HG03139 (cell line): ENCODE measurements around the gene RTN4R.

Source experiments
- ATAC-seq: cut with Tn5 transposase; IDR thresholded peaks from one replicate; pipeline ENCODE4 v1.9.1; 2021; ENCODE audit not compliant: unreplicated experiment

The RTN4R gene

DNA sequence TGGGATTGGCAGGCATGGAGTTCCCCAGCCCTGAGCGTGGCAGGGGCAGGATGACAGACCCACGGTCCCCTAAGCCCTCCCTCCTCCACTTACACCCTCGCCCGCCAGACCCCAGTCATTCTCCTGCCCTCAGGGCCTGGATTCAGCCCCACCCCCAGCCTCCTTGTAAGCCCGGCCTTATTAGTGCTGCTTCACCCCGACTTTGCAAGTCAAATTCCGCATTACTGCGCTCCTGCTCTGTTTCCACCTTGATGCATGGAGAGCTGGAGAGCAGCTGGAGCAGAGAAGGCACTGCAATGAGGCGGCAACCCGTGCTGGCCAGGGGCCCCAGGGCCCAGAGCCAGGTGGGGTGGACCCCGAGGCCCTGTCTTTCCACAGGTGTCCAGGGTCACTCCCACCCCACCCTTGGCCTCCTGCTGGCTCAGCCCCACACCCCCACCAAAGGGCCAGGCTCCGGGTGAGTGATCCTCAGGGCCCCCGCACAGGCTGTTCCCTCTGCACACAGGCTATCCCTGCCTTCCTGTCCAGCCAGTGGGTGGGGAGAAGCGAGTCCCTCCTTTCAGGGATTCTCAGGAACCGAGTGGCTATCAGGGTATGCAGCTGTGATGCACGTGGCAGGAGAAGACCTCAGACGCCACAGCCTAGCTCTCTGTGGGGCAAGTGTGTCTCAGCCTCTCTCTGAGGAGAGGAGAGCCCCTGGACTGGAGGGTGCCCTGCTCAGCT is 36.4 kb downstream of the RTN4R start:
- ATAC-seq = no peak

DNA sequence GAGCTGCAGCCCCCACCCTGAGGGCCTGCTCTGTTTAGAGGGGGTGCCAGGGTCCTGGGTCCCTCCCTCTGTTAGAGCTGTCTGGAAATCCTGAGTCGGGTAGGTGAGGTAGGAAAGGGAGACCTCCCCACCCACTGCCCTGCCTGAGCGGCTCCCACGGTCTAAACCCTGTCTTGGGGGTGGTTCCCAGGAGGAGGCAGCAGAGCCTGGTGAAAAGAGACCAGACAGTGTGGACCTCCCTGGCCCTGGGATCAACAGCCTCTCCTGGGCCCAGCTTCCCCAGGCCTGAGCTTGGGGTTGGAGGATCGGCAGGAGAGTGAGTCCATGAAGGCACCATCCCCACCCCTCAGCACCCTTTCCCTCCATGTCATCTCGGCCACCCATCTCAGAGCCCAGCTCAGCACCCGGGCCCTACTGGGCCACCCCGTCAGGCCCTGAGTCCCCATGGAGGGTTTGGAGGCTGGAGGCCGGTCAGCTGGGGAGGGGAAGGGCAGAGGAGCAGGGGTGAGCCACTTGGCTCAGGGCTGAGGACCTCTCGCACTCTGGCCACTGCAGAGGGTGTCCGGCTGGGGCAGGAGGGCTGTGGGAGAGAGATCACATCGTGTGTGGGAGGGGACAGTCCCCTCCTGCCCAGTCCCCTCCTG is 37.2 kb downstream of the RTN4R start:
- ATAC-seq = no peak

DNA sequence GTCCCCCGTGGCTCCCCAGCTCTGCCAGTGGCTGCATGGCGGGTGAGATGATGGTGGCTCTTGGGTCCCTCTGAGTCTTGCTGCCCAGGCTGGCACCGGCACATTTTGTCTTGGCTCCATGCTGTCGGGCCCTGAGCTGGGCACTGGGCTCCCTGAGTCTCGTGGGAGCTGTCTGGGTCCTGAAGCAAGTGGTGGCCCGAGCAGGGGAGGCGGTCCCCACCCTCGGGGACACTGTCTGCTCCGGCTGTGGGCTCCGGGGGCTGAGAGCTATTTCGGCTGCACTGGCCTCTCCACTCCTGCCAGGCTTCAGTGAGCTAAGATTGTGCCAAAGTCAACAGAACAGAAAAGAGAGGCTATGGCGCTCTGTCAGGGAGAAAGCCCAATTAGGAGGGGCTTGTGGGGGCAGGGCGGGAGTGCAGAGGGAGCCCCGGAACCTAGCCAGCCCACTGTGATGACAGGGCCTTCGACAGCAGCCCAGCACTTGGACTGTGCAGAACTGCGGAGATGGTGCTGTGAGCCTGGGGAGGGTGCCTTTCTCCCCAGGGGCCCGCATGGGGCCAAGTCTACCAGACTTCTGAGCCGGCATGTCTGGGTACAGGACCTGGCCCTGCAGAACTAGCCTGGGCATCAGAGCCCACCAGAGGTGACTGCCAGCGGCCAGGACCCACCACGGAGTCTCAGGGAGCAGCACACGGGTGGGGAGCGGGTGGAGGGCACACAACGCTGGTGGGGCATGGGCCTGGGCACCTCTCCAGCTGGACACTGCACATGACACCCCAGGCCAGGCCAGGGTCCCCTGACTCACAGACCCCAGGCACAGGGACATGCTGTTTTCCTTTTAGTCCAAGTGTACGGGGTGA is 38.0 kb downstream of the RTN4R start:
- ATAC-seq = no peak

DNA sequence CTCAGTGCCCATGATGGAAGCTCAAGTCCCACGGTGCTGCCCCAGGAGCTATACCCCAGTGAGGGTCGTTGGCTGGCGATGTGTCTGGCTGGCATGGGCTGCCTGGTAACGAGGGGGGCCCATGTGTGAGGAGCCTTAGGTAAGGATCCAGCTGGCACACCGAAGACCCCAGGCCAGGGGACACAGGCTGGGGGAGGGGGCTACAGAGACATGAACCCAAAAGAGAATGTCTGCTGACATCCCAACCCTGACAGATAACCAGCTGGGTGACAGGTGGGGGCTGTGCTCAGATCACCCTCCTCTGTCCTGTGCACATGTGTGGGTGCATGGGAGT is 39.2 kb downstream of the RTN4R start:
- no peak for ATAC-seq

DNA sequence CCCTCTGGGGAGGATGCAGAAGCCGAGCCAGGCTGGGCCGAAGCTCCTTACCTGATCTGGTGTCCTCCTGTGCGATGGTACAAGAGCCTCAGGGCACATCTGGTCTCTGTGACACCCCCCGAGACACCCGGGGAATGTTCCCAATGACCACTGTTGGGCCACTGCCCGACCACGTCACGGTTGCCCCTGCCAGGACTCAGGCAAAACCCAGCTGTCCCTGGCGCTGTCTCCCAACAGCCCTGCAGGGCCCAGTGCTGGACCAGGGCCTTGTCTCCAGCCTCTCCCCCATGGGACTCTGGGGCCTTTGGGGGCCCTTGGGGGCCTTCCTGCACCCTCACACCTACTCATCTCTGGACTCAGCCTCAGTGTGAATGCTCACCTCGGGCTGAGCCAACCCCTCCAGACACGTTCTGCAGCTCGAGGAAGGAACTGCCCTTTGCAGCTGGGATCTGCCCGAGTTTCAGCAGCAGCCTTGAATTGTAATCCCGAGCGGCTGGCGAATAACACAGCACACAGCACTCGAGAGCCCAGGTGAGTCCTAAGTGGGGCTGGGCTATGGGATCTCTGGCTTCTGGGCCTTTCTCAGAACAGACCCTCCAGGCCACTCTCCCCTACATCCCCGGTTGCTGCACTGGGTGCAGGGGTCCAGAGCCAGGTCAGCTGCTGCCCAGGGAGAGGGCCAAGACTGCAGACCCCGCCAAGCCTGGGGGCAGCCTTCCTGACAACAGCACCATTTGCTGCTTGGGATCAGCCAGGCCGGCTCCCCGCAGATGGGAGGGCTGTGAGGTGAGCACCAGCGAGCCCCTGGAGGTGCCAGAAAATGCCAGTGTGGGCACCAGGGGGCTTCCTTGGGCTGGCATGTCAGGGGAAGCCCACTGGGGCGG is 39.8 kb downstream of the RTN4R start:
- no peak for ATAC-seq

DNA sequence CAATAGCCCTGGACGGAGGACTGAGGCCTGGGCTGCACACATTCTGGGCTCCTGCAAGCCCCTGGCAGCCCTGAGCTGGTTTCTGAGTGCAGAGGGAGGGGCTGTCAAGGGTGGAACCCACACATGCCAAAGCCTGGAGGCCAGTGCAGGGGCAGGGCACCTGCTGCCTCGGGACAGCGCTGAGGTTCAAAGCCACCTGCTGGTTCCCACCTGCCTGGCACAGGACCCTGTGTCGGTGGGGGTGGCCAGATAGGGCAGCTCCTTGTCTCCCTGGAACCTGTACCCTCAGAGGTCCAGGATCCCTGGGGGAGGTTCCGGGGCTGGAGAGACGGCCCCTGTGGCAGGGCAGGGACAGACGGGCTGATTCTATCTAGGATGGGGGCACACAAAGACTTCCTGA is 40.8 kb downstream of the RTN4R start:
- ATAC-seq = no peak

DNA sequence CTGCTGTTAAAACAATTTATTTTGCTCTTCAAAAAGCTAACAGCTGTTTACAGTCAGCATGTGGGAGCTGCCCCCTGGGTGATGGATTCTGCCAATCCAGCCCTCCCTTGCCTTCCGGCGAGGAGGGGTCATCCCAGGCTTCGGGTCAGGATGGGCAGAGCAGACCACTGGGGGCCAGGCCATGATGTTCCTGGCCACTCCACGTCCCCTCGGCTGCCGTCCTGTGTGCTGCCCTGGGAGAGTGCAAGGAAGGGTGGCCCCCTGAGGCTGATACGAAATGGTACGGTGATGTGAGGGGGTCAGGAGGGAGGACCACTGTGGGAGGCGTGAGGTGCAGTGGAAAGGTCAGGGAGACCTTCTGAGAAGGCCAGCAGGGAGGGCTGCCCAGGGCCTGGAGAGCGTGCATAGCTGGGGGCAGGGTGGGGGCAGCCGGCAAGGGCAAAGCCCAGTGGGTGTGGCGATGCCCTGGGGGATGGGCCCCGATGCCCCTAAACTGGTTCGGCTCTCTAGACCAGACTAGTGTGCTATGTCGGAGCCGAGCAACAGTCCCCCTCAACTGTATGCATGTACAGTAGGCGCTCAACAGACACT is 41.3 kb downstream of the RTN4R start:
- no peak for ATAC-seq

DNA sequence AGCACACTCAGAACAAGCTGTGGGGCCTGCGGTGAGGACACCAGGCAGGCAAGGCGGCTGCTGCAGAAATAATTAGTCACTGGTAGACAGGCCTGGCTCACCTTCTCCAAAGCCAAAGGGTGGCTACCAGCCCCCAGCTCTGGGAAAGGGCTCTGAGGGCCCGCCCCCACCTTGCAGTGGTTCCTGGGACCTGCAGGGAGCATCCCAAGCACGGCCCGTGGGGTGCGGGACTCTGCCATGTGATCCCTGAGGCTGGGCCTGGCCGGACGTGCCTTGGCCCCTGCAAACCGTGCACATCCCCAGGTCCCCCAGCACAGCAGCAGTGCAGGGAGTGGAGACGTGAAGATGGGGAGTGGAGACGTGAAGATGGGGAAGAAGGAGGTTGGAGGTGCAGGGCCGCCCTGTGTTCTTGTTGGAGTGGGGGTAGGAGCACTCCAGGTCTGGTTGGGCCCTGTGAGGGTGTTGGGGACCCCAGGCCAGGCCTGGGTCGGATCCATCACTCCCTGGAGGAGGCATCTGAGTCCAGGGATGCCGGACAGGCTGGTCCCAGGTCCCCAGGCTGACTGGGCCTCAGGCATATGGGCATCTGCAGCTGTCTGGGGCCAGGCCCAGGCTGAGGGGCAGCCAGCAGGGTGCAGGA is 41.9 kb downstream of the RTN4R start:
- ATAC-seq = no peak

DNA sequence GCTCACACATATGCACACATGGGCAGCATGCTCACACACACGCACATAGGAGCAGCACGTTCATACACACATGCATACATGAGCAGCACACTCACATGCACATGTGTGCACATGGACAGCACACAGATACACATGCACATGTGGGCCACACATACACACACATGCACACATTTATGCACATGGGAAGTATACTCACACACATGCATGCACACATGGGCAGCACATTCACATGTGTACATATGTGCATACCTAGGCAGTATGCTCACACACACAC is 42.5 kb downstream of the RTN4R start:
- no peak for ATAC-seq

DNA sequence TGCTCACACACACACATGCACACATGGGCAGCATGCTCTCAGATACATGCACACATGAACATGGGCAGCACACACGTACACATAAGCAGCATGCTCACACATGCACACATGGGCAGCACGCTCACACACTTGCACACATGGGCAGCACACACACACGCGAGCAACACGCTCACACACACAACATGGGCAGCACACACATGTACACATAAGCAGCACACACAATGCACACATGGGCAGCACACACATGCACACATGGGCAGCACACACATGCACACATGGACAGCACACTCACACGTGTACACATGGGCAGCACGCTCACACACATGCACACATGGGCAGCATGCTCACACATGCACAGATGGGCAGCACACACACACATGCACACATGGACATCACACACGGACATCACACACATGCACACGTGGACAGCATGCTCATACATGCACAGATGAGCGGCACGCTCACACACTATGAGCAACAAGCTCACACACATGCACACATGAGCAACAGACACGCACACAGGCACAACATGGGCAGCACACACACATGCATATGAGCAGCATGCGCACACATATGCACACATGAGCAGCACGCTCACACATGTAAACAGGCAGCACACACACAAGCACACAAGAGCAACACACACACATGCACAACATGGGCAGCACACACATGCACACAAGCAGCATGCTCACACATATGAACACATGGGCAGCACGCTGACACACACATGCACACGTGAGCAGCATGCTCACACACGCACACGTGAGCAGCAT is 43.0 kb downstream of the RTN4R start:
- no peak for ATAC-seq

DNA sequence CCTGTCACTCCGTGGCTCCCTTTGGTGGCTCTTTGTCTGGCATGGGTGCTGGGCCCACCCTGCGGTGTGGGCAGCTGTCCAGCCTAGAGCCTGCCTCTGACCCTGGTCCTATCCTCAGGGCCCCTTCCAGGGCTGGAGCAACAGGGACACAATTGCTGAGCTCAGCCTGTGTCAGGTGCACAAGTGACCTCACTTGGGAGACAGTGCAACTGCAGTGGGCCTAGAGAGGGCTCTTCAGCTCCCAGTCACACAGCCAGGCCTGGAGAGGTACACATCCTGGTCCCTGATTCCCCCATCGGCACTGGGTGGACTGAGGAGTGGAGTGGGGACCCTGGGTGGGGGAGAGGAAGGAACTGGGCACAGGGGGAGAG is 43.9 kb downstream of the RTN4R start:
- ATAC-seq = no peak

DNA sequence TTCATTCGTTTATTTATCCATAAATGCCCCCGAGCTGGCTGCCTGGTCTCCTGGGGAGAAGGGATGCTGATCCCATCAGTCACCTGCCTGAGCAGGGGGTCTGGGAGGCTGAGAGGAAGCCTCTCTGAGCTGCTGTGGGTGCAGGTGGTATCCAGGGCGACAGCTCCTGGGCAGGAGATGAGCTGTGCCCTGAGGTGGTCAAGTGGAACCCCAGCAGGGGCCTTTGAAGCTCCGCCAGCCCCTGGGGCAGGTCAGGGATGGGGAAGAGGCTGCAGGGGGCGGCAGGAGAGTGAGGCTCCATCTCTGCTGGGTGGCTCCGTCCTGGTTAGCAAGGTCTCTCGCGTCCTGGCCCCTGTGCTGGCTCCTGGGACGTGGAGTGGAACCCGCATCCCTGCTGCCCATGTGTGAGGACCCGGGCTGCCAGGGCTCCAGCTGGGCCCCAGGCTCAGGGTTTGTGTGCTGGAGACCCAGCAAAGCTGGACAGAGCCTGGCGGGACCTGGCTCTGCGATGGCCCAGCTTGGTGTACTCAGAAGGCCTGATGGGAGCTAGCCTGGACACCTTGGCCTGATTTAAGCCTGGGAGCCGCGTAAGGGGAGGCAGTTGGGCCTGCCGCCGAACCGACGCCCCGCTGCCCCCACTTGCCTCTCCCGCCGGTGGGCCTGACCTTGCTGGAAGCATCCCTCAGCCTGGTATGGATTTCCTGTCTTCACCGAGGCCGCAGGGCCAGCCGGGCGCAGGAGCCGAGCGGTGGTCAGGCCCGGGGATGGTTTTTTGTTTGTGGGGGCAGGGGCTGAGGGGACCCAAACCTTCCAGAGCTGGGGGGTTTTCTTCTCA is 44.5 kb downstream of the RTN4R start:
- ATAC-seq = no peak

DNA sequence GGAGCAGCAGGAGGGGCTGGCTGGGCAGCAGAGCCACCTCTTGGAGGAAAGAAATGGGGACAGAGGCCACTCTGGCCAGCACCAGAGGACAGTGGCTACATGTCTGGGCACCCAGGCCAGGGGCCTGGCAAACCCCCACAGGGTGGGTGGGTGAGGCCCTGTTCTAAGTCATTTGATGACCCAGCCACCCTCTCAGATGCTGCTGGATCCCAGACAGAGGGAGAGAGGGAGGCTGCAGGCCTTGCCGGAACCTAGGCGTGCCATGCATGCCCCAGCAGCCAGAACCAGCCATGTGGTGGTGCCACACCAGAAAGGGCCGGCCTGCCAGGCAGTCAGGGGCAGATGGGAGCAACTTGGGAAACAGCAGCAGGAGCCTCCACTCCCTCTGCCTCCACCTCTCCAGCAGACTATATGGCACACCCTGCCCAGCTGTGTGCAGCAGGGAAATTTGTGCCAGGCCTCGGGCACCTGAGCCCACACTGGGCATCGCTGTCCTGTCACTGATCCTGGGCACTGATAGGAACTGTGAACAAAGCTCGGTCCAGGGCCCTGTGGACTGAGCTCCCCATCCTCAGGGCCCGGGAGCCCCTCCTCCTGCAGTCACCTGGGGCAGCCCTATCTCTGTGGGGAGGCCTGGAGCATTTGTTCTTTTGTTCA is 45.2 kb downstream of the RTN4R start:
- ATAC-seq = no peak

DNA sequence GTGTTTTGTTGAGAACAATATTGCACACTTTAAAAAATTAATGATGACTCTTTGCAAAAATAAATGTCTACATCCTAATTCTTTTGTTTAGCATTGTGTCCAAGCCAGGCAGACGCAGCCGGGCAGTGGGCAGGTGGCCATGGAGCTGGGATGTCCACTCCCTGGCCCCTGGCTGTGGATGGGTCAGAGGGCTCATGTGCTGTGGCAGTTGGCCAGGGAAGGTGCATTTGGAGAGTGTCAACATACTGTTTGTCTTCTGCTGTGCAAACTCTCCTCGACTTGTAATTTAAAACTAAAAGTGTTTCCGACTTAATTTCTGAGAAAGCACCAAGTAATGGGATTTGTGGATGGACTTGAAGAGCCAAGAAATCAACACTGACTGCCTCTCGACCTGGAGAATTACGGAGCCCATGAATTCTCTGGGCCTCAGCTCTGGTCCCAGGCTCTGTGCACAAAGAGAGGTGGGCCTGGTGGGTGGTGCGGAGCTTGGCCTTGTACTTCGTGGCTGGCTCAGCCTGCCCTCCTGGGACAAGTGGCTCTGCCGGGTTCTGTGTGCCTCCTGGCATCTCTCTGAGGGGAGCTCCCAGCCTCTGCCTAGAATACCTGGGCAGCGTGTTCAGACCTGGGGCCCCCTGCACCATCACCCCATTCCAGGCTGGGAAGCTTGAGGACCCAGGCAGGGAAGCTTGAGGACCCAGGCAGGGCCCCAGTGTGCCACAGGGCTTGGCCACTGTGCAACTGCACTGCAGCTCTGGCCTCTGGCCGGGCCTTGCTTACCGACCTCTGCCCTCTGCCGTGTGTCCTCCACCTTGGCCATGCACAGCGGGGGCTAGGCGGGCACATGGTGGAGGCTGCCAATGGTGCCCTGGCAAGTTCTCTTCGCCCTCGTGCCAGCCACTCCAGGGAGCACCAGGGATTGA is 46.4 kb downstream of the RTN4R start:
- ATAC-seq = no peak

DNA sequence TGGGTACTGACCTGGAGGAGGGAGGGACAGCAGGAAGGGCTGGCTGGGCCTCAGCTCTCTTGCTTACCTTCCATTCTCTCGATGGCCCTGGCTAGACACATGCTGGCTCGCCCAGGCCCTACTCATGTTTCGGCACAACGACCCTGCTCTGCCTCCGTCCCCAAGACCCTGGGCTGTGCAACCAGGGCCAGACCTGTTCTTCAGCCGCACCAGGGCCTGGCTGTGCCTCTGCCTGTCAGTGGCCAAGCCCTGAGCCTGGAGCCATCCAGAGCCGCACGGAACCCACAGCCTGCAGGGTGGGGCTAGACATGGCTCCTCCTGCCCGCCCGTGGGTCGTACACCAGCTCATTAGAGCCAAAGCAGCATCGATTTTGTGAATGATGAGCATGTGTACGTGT is 47.5 kb downstream of the RTN4R start:
- ATAC-seq = no peak

DNA sequence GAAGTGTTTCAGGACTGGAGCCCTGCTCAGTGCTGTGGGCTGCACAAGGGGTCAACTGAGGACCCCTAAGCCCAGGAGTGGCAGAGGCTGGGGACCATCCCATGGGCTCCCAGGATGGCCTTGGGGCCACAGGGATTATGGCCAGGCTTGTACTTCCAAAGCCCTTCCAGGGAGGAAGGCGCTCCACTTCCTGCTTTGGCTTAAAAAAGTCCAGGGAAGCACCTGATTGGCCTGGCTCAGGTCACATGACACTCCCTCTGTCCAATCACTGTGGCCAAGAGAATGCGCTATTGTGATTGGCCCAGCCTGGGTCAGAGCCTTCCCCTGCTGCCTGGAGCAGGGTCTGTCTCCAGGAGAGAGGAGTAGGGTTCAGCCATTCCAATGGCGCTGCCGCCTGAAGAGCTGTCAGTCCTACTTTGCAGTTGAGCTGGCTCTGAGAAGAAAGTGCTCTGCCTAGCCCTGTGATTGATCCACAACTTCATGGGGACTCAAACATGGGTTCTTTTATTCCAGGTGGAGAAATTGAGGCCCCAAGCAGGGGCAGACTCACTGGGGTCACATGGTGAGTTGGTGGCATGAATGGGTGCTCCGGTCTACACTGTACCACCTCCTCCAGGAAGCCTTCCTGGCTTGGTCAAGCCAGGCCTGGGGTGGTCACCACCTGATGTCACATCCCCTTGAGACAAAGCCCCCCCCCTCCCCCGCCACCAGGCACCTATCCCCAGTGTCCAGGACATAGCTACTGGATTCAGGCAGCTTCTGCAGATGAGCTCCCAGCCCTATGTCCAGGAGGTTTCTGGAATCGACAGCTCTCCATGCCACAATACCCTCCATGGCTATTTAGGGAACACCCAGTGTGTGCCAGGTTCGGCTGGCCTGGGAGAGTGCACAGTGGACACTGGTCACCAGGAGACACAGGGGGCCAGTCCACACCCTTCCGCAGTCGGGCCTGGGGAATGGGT is 48.2 kb downstream of the RTN4R start:
- no peak for ATAC-seq
